ENCODE data around the gene TRPV4.
A peak's percentile ranks its signal among the peaks of the same experiment; 100 is the strongest.

TRPV4 gene

DNA sequence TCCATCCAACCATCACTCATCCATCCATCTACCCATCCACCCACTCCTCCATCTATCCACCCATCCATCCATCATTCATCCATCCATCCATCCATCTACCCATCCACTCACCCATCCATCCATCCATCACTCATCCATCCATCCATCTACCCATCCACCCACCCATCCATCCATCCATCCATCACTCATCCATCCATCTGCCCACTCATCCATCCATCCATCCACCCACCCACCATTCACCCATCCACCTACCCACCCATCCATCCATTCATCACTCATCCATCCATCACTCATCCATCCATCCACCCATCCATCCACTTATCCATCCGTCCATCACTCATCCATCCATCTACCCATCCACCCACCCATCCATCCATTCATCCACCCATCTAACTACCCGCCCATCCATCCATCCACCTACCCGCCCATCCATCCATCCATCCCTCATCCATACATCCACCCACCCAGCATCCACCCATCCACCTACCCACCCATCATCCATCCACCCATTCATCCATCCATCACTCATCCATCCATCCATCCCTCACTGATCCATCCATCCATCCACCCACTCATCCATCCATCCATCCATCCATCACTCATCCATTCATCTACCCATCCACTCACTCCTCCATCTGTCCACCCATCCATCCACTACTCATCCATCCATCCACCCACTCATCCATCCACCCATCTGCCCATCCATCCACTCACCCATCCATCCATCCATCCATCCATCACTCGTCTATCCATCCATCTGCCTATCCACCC lies 24.1 kb downstream of the TRPV4 start:
- H3K4me3 ChIP-seq (ENCODE audit: low read depth, low read length) = no peak overlapping the region
- TF ChIP-seq, protein P1, sequence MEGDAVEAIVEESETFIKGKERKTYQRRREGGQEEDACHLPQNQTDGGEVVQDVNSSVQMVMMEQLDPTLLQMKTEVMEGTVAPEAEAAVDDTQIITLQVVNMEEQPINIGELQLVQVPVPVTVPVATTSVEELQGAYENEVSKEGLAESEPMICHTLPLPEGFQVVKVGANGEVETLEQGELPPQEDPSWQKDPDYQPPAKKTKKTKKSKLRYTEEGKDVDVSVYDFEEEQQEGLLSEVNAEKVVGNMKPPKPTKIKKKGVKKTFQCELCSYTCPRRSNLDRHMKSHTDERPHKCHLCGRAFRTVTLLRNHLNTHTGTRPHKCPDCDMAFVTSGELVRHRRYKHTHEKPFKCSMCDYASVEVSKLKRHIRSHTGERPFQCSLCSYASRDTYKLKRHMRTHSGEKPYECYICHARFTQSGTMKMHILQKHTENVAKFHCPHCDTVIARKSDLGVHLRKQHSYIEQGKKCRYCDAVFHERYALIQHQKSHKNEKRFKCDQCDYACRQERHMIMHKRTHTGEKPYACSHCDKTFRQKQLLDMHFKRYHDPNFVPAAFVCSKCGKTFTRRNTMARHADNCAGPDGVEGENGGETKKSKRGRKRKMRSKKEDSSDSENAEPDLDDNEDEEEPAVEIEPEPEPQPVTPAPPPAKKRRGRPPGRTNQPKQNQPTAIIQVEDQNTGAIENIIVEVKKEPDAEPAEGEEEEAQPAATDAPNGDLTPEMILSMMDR (conservative IDR thresholded peaks at IDR 0.05; ENCODE audit: low read depth, low read length) = no peak
- DNase-seq (ENCODE audit: low read depth) = no peak

- TF ChIP-seq, protein P1 (conservative IDR thresholded peaks at IDR 0.05; ENCODE audit: low read depth, low read length) = no peak
- H3K4me3 ChIP-seq (ENCODE audit: low read depth, low read length) = no peak overlapping the region
- DNase-seq (ENCODE audit: low read depth) = no peak
These were observed 25.1 kb downstream of the TRPV4 start for GRCh38 chr12:109807954-109808643.

GRCh38 chr12:109804820-109805761 lies 28.1 kb downstream of the TRPV4 start:
- peak; percentile 60 for DNase-seq (ENCODE audit: low read depth)
- TF ChIP-seq, protein P1 (conservative IDR thresholded peaks at IDR 0.05; ENCODE audit: low read depth, low read length) = peak; percentile 97
- H3K4me3 ChIP-seq (ENCODE audit: low read depth, low read length) = no peak overlapping the region

GRCh38 chr12:109803678-109804077 lies 29.5 kb downstream of the TRPV4 start:
- H3K4me3 ChIP-seq (ENCODE audit: low read depth, low read length) = no peak overlapping the region
- TF ChIP-seq, protein P1 (conservative IDR thresholded peaks at IDR 0.05; ENCODE audit: low read depth, low read length) = no peak
- no peak for DNase-seq (ENCODE audit: low read depth)

GRCh38 chr12:109802828-109803227 lies 30.4 kb downstream of the TRPV4 start:
- H3K4me3 ChIP-seq (ENCODE audit: low read depth, low read length) = no peak overlapping the region
- TF ChIP-seq, protein P1 (conservative IDR thresholded peaks at IDR 0.05; ENCODE audit: low read depth, low read length) = no peak
- DNase-seq (ENCODE audit: low read depth) = no peak

DNA sequence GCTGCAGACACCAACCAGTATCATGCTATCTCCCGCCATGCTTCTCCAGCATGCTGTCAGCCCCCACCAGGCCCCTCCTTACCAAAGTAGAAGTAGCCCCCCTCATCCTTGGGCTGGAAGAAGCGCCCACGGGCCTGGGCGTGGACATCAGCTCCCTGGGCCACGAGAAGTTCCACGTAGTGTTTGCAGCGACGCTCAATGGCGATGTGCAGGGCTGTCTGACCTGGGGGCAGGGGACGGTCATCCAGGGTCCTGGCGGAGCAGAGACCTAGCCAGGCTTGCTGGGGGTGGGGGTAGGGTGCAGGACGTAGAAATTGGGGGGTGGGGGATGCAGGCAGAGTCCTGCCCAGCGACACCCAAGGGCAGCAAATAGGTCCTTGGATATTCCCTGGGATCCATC lies 32.7 kb downstream of the TRPV4 start:
- H3K4me3 ChIP-seq (ENCODE audit: low read depth, low read length) = no peak overlapping the region
- TF ChIP-seq, protein P1 (conservative IDR thresholded peaks at IDR 0.05; ENCODE audit: low read depth, low read length) = no peak
- DNase-seq (ENCODE audit: low read depth) = no peak

Data from choroid plexus epithelial cell (primary cell).